C1 segment of cervical spinal cord (tissue), 14 donors: Measurements from ENCODE around the gene PCP2.
"Not testable (repeated sequence)": the region's sequence is repeated elsewhere in the genome, so short reads cannot be mapped to it uniquely, and the experiment has no call there.

Source experiments
- DNase-seq, 14 donors: peaks; one replicate each; lab custom pipeline; 2025; lab: John Stamatoyannopoulos, UW

The PCP2 gene

DNA sequence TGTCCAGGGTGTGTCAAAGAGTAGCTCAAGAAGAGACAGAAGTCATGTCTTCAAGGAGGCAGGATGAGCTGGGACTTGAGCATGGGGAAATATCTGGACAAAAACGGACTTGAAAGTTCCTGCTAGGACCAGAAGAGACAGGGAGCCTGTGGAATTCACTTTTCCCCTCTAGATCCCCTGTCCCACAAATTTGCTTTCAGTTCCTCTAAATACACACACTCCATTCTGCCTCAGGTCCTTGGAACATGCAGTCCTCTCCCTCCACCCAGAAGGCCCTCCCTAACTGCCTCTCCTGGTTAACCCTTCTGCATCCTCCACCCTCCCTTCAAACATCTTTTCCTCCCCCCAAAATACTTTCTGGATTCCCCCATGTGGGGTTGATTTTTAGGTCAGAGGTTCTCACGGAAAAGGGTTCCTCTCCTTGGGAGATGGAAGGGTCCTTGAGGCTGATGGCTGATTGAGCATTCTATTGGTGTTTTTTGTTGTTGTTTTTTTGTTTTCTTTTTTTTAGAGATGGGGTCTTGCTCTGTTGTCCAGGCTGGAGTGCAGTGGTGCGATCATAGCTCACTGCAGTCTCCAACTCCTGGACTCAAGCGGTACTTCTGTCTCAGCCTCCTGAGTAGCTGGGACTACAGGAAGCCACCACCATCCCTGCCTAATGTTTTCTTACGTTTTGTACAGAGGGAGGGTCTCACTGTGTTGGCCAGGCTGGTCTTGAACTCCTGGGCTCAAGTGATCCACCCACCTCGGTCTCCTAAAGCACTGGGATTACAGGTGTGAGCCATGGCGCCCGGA, 28.4 kb upstream of the PCP2 start:
- DNase-seq = no peak

GRCh38 chr19:7658219-7658686, 24.7 kb upstream of the PCP2 start:
- DNase-seq = peak in 1 of 14 donors; percentile 9

GRCh38 chr19:7657131-7657751, 23.7 kb upstream of the PCP2 start:
- no peak for DNase-seq

GRCh38 chr19:7655581-7655980, 22.1 kb upstream of the PCP2 start:
- no peak for DNase-seq

GRCh38 chr19:7654401-7654800, 20.9 kb upstream of the PCP2 start:
- DNase-seq = no peak

DNA sequence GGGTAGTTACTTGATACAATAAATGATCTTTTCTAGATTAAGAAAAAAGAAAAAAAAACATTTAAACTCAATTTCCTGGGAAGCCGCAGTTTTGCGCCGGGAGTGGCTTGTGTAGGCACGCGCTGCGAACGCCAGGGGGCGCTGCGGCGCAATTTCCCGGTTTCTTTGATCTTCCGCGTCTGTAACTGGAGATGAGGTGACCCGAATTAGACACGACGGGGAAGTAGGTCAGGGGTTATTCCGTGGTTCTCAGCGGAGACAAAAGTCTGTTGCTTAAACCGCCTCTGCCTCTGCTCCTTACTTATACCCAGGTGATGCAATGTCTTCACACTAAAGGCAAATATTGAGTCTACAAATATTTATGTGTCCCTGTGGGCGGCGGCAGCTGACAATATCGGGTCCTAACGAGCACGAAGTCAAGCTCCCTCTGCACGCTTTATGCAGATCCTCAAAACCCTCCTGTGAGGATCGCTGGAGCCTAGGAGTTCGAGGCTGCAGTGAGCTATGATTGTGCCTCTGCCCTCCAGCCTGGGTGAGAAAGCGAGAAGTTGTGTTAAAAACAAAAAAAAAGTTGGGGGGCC, 18.6 kb upstream of the PCP2 start:
- peak; percentile 3 to 80 (median 53) for DNase-seq

- DNase-seq = no peak
Measured at GRCh38 chr19:7650148-7650547, 16.6 kb upstream of the PCP2 start.

GRCh38 chr19:7648265-7649014, 14.9 kb upstream of the PCP2 start:
- no peak for DNase-seq

GRCh38 chr19:7647156-7647555, 13.6 kb upstream of the PCP2 start:
- DNase-seq = no peak

DNA sequence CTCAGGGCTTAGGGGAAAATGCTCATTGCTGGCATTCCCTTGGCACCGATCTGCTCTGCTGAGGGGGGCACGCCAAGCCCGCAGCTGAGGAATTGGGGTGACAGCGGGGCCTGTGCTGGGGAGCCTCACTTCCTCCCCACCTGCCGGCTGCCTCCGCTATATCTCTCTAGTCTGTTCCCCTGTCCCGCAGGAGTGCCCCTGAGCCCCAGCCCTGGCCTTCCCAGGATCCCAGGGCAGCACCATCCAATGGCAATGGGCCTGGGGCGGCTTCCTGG, 12.8 kb upstream of the PCP2 start:
- DNase-seq = no peak

DNA sequence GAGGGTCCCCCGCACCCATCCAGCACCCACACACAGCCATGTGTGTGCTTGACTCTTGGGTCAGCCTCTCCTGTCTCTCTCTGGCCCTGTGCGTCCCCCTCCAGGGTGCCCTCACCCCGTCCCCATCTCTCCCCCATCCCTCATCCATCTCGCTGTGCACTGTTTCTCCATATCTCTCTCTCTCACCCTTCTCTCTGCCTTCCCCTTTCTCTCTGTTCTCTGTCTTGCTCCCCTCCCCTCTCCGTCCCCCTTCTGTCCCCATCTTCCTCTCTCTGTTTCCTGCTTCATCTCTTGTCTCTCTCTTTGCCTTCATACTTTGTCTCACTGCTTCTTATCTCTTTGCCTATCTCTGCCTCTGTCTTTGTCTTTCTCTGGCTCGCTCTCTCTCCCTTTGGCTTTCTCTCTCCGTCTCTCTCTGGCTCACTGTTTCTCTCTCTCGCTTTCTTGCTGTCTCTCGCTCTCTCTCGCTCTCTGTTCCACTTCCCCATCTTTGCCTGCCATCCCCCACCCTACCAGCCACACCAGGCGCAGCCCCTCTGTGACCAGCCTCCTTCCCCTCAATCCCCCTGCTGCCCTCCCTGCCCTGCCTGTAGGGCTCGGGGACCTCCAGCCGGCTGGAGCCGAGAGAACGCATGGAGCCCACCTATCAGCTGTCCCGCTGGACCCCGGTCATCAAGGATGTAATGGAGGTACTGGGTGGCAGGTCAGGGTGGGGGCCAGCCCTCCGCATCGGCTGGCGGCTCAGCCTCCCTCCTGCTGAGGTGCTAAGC, 12.3 kb upstream of the PCP2 start:
- no peak for DNase-seq

DNA sequence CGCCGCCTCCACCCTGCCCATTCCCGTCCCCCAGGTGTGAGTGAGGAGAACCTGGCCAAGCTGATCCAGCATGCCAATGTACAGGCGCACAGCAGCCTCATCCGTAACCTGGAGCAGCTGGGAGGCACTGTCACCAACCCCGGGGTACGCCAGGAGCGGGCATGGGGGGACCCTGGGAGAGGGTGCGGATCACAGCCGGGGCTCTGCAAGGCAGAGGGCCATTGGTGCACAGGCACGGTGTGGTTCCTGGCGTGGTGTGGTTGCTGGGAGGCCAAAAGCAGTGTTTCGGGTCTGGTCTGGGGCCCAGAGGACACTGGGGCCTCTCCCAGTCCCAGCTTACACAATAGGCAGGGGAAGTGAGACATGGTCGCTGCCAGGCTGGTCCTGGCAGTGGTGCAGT, 11.6 kb upstream of the PCP2 start:
- DNase-seq = peak in 1 of 14 donors; percentile 14

DNA sequence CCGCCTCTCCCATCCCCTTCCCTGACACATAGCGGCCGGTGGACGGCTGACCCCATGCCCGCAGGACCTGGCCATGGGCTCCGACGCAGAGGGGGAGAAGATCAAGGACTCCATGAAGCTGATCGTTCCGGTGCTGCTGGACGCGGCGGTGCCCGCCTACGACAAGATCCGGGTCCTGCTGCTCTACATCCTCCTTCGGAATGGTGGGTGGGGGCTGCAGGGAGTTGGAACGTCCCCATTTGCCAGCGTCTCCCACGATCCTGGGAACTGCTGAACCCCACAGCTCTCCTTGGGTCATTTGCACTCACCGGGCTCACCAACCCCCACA, 11.0 kb upstream of the PCP2 start:
- no peak for DNase-seq

DNA sequence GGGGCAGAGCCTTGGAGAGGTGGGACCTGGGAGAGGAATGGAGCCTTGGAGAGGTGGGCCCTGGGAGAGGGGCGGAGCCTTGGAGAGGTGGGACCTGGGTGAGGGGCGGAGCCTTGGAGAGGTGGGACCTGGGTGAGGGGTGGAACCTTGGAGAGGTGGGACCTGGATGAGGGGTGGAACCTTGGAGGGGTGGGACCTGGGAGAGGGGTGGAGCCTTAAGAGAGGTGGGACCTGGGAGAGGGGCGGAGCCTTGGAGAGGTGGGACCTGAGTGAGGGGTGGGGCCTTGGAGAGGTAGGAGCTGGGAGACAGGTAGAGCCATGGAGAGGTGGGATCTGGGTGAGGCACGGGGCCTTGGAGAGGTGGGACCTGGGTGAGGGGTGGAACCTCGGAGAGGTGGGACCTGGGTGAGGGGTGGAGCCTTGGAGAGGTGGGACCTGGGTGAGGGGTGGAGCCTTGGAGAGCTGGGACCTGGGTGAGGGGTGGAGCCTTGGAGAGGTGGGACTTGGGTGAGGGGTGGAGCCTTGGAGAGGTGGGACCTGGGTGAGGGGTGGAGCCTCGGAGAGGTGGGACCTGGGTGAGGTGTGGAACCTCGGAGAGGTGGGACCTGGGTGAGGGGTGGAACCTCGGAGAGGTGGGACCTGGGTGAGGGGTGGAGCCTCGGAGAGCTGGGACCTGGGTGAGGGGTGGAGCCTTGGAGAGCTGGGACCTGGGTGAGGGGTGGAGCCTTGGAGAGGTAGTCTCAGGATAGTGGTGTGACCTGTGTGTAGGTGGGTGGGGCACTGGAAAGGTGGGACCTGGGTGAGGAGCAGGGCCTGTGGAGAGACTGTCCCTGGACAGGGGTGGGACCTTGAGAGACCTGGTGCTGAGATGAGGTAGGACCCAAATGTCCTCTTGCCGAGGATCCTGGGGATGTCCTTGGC, 10.4 kb upstream of the PCP2 start:
- DNase-seq = not testable (repeated sequence)

GRCh38 chr19:7643031-7643415, 9.5 kb upstream of the PCP2 start:
- no peak for DNase-seq

DNA sequence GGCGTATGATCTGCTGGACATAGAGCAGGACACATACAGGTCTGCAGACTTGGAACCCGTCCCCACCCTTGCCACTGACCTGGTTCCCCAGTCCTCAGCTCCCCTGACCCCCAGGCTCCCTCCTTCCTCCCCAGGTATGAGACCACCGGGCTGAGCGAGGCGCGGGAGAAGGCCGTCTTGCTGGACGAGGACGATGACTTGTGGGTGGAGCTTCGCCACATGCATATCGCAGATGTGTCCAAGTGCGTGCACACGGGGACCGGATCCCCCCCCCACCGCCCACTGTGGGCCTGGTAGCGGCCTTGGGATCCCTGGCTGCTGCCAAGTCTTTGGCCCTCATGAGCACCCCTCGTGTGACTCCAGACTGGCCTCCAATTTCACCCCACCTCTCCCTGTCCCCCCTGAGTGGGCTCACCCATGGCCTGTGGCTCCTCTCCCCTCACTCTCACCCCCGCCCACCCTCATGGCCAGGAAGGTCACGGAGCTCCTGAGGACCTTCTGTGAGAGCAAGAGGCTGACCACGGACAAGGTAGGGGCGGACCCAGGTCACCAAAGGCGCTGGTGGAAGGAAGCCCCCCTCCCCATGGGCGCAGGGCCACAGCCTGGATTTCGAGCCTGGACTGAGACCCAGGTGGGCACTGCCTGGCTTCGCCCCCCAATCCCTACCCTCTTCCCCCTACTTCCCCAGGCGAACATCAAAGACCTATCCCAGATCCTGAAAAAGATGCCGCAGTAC, 8.9 kb upstream of the PCP2 start:
- no peak for DNase-seq

DNA sequence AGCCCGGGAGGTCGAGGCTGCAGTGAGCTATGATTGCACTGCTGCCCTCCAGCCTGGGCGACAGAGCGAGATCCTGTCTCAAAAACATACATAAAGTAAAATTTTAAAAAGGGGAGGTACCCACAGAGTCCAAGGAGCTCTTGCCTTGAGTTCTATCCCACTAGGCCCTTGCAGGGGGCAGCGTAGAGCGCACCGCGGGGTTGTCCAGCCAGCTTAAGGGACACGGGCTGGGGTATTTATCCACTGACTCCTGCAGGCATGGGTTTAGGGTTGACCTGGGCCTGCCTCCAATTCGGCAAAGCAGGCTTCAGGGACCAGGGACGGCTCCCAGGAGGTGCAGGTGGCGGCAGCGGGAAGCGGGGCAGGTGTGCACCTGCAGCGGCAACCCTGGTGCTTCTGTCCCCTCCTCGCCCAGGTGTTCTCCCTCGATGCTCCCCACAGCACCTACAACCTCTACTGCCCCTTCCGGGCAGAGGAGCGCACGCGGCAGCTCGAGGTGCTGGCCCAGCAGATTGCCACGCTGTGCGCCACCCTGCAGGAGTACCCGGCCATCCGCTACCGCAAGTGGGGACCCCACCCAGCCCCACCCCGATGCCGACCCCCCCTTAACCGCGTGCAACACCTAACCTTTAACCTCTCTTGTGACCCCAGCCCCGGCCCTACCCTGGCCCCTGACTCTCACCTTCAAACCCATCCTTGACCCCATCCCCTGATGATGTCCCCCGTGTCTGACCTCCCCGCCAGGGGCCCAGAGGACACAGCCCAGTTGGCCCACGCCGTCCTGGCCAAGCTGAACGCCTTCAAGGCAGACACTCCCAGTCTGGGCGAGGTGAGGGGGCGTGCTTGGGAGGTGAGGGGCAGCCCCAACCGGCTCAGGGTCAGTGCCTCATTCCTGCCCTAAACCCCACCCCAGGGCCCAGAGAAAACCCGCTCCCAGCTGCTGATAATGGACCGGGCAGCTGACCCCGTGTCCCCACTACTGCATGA, 8.1 kb upstream of the PCP2 start:
- DNase-seq = no peak

GRCh38 chr19:7640803-7641202, 7.3 kb upstream of the PCP2 start:
- DNase-seq = no peak

DNA sequence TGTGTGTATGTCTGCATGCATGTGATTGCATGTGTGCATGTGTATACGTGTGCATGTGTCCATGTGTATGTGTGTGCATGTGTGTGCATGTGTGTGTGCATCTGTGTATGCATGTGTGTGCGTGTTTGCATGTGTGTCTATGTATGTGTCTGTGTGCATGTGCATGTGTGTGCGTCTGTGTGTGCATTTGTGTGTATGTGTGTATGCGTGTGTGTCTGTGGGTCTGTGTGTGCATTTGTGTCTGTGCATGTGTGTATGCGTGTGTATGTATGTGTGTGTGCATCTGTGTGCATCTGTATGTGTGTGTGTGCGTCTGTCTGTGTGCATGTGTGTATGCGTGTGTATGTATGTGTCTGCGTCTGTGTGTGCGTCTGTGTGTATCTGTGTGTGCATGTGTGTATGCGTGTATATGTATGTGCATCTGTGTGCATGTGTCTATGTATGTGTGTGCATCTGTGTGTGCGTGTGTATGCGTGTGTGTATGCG, 6.4 kb upstream of the PCP2 start:
- DNase-seq = no peak
